Kidney tubule cell (primary cell): Measurements from ENCODE around the gene OTULIN.

ENCODE experiments used
- DNase-seq: peaks from one replicate; pipeline ENCODE4 v3.0.0-alpha.2; 2018; ENCODE audit warnings: low spot score

The OTULIN gene

GRCh38 chr5:14742498-14742897 is 78.0 kb downstream of the OTULIN start:
- DNase-seq: no peak

GRCh38 chr5:14743601-14744295 is 79.2 kb downstream of the OTULIN start:
- no peak for DNase-seq

- DNase-seq: no peak
These were observed 80.0 kb downstream of the OTULIN start for GRCh38 chr5:14744296-14745187.

GRCh38 chr5:14745188-14745563 is 80.7 kb downstream of the OTULIN start:
- DNase-seq: no peak

GRCh38 chr5:14745753-14746152 is 81.2 kb downstream of the OTULIN start:
- no peak for DNase-seq

- DNase-seq: no peak
These were observed 83.8 kb downstream of the OTULIN start for GRCh38 chr5:14748180-14748900.
